ENCODE results near the gene HOTAIR.
A peak's percentile ranks its signal among the peaks of the same experiment; 100 is the strongest.

The HOTAIR gene

GRCh38 chr12:53976172-53976822 lies 1.5 kb upstream of the HOTAIR start:
- TF ChIP-seq CTCF (IDR thresholded peaks at IDR 0.05; ENCODE audit: insufficient read depth, low read depth, low read length, missing control alignments) = no peak
- DNase-seq (ENCODE audit: low read depth) = no peak

GRCh38 chr12:53975479-53976152 lies 862 bp upstream of the HOTAIR start:
- no peak for DNase-seq (ENCODE audit: low read depth)
- TF ChIP-seq CTCF (IDR thresholded peaks at IDR 0.05; ENCODE audit: insufficient read depth, low read depth, low read length, missing control alignments) = no peak
- peak overlapping the region; percentile 1; the same call in 1 of the 2 replicates for H3K4me3 ChIP-seq (ENCODE audit: low read depth, low read length)

More at GRCh38 chr12:53976172-53976822, 1.5 kb upstream of the HOTAIR start:
- H3K4me3 ChIP-seq (ENCODE audit: low read depth, low read length) = no peak overlapping the region

DNA sequence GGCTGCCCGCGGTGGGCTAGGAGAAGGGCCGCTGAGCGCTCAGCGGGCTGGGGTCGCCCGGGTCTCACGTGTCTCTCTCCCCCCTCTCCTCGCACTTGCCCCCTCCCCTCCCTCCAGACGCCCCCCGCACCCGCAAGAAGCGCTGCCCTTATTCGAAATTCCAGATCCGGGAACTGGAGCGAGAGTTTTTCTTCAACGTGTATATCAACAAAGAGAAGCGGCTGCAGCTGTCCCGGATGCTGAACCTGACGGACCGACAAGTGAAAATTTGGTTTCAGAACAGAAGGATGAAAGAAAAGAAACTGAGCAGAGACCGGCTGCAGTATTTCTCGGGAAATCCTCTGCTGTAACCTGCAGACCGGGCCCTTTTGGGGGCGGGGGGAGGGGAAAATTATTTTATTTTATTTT lies 314 bp upstream of the HOTAIR start:
- H3K4me3 ChIP-seq (ENCODE audit: low read depth, low read length) = peak overlapping the region; percentile 43
- peak; percentile 60 for DNase-seq (ENCODE audit: low read depth)
- no peak for TF ChIP-seq CTCF (IDR thresholded peaks at IDR 0.05; ENCODE audit: insufficient read depth, low read depth, low read length, missing control alignments)

DNA sequence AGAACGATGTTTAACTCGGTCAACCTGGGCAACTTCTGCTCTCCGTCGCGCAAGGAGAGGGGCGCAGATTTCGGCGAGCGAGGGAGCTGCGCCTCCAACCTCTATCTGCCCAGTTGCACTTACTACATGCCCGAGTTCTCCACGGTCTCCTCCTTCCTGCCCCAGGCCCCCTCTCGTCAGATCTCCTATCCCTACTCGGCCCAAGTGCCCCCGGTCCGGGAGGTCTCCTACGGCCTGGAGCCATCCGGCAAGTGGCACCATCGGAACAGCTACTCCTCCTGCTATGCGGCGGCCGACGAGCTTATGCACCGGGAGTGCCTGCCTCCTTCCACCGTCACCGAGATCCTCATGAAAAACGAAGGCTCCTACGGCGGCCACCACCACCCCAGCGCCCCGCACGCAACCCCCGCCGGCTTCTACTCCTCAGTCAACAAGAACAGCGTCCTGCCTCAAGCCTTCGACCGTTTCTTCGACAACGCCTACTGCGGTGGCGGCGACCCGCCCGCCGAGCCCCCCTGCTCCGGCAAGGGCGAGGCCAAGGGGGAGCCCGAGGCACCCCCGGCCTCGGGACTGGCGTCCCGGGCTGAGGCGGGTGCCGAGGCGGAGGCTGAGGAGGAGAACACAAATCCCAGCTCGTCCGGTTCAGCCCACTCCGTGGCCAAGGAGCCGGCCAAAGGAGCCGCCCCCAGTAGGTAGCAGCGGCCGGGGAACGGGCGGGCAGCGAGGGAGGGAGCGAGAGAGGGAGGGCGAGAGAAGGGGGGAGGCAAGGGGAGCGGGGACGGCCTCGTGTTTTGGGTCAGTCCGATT lies 1.3 kb downstream of the HOTAIR start:
- no peak for DNase-seq (ENCODE audit: low read depth)
- H3K4me3 ChIP-seq (ENCODE audit: low read depth, low read length) = no peak overlapping the region
- TF ChIP-seq CTCF (IDR thresholded peaks at IDR 0.05; ENCODE audit: insufficient read depth, low read depth, low read length, missing control alignments) = no peak

DNA sequence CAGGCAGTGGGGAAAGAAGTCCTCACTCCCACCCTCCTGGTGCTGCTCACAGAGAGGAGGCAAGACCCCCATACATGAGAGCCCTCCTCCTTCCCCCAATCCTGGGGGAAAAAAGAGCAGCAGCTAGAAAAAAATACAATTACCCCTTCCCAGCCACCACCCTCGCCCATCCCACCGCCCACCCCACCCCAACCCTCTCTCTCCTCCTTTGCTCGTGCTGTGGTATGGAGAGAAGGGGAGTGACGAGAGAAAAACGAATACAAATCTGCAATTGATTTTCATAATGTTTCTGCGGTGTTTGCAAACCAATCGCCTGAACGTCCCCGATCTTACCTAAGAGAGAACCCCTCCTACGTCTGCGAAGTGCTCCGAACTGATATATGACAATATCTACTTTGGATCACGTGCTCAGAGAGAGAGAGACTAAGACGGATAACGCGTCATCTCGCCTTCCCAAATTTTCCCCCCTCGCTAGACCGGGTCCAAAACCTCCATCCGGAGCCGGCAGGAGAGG lies 2.0 kb downstream of the HOTAIR start, which contains the start of gene HOXC11:
Gene HOXC11 (plus strand): TSS at position 405 of the 514 bp plus-strand sequence. CDS start 116 bp downstream, outside the sequence.
- DNase-seq (ENCODE audit: low read depth) = no peak
- TF ChIP-seq CTCF (IDR thresholded peaks at IDR 0.05; ENCODE audit: insufficient read depth, low read depth, low read length, missing control alignments) = no peak
- H3K4me3 ChIP-seq (ENCODE audit: low read depth, low read length) = no peak within 1 kb of the TSS

GRCh38 chr12:53972152-53972702 lies 2.5 kb downstream of the HOTAIR start:
- H3K4me3 ChIP-seq (ENCODE audit: low read depth, low read length) = no peak overlapping the region

More at GRCh38 chr12:53972152-53972702, 2.5 kb downstream of the HOTAIR start:
- no peak for DNase-seq (ENCODE audit: low read depth)
- TF ChIP-seq CTCF (IDR thresholded peaks at IDR 0.05; ENCODE audit: insufficient read depth, low read depth, low read length, missing control alignments) = no peak

All from GM12865 (cell line).